Upper lobe of left lung (tissue), 6 donors: ENCODE data around the gene CXCR3. TPM values are rescaled to one million over a fixed set of nuclear protein-coding genes. Genes with fewer than 3 reads are reported as not detected.
A peak's percentile ranks its signal among the peaks of the same experiment; 100 is the strongest.
"Not testable (repeated sequence)": the region's sequence is repeated elsewhere in the genome, so short reads cannot be mapped to it uniquely, and the experiment has no call there.

Experiments
- ATAC-seq, 2 donors: fragments of 200-7000 bp; cut with Tn5 transposase; one replicate each; pipeline ENCODE4 v1.9.1; 2022; ENCODE audit warnings: mild to moderate bottlenecking in 2 of 2, moderate library complexity in 2 of 2; ENCODE audit not compliant: low FRiP score in 2 of 2
- DNase-seq, 2 donors: peaks; one replicate each; pipeline ENCODE4 v3.0.0-alpha.2; 2019 to 2020
- H3K27ac ChIP-seq, 4 donors: fragments of 200-600 bp; sonication (generic); one replicate each; pipeline ENCODE4 v1.5.1; 2016 to 2019
- H3K27me3 ChIP-seq, 4 donors: fragments of 200-600 bp; sonication (generic); one replicate each; pipeline ENCODE4 v1.5.1; 2017 to 2019
- H3K36me3 ChIP-seq, 4 donors: fragments of 200-600 bp; sonication (generic); one replicate each; pipeline ENCODE4 v1.5.1; 2016 to 2019
- H3K4me1 ChIP-seq, 4 donors: fragments of 200-600 bp; sonication (generic); one replicate each; pipeline ENCODE4 v1.5.1; 2018 to 2019
- H3K4me3 ChIP-seq, 4 donors: fragments of 200-600 bp; sonication (generic); one replicate each; pipeline ENCODE4 v1.5.1; 2017 to 2019; ENCODE audit warnings: mild to moderate bottlenecking in 2 of 4, moderate library complexity in 1 of 4
- H3K9me3 ChIP-seq, 4 donors: fragments of 200-600 bp; sonication (generic); one replicate each; pipeline ENCODE4 v1.5.1; 2018 to 2019
- CTCF ChIP-seq, 6 experiments: fragments of 450-650 bp in 4 of 6; fragments of 200-600 bp in 2 of 6; sonication (generic) in 2 of 6; IDR thresholded peaks; one replicate each; pipeline ENCODE4 v1.5.1; 2016 to 2019; ENCODE audit warnings: antibody characterized with exemption in 6 of 6
- EP300 ChIP-seq, 4 donors: sonication (generic); formaldehyde crosslinking; IDR thresholded peaks; one replicate each; pipeline ENCODE4 v1.5.1; 2017; ENCODE audit warnings: antibody characterized with exemption in 4 of 4, control low read depth in 2 of 4
- POLR2A ChIP-seq, 4 donors: fragments of 450-650 bp; IDR thresholded peaks; one replicate each; pipeline ENCODE4 v1.5.1; 2016 to 2017; ENCODE audit warnings: antibody characterized with exemption in 4 of 4, mild to moderate bottlenecking in 2 of 4
- POLR2AphosphoS5 ChIP-seq, 2 donors: sonication (generic); formaldehyde crosslinking; IDR thresholded peaks; one replicate each; pipeline ENCODE4 v1.5.1; 2017; ENCODE audit warnings: antibody characterized with exemption in 2 of 2
- WGBS, 2 donors: methylation state at CpG; one replicate each; pipeline ENCODE4 v1.1.5; 2017 to 2018; 5-methylcytosine and 5-hydroxymethylcytosine counted together
- total RNA-seq, 6 donors: library from RNA; depleted of rRNA in 4 of 6; stranded (reverse); fragments of >200 nt in 4 of 6; gene quantifications; one replicate each; pipeline versions ENCODE4 v1.1.0 to v1.2.1, GENCODE V29; 2016 to 2021
- donor health status: DM: no; HTN: no; CAD: no; lungs with moderate emphysema.
- donor health status: DM: no; HTN: yes; CAD: no; lungs with severe emphysema.

CXCR3 gene
- total RNA-seq, 6 donors from 2014 or later, result 0.76 to 5.2 (median 0.97) TPM; not detected in 1

GRCh38 chrX:71604796-71605568 is 13.3 kb downstream of the CXCR3 start:
- WGBS, 2 donors, result 90% methylated on average over 6 to 8 of the region's 8 CpGs
- no peaks in the 10 kb centered on the region for H3K27me3 ChIP-seq

GRCh38 chrX:71604141-71604540 is 14.2 kb downstream of the CXCR3 start:
- no peak overlapping the region for H3K27ac ChIP-seq
- ATAC-seq (no peak), DNase-seq (no peak)
- no peaks in the 10 kb centered on the region for H3K4me1 ChIP-seq
- TF ChIP-seq CTCF (IDR thresholded peaks at IDR 0.05) (no peak), EP300 (IDR thresholded peaks at IDR 0.05) (no peak), POLR2A (IDR thresholded peaks at IDR 0.05) (no peak), POLR2AphosphoS5 (IDR thresholded peaks at IDR 0.05) (no peak)
- H3K4me3 ChIP-seq, result no peak overlapping the region
- no peaks in the 10 kb centered on the region for H3K27me3 ChIP-seq
- H3K36me3 ChIP-seq, result peaks cover 0 to 49% (median 14%) of the 10 kb centered on the region in 4 donors
- peaks cover 0 to 10% (median 0%) of the 10 kb centered on the region in 4 donors for H3K9me3 ChIP-seq
- WGBS, 2 donors, result 92 to 95% methylated on average over 10 of the region's 10 CpGs

More at GRCh38 chrX:71604796-71605568, 13.3 kb downstream of the CXCR3 start:
- peaks cover 0 to 49% (median 18%) of the 10 kb centered on the region in 4 donors for H3K36me3 ChIP-seq
- DNase-seq (no peak), ATAC-seq (peak in 1 of 2 donors; percentile 46)
- H3K4me3 ChIP-seq, result no peak overlapping the region
- peaks cover 0 to 10% (median 0%) of the 10 kb centered on the region in 4 donors for H3K9me3 ChIP-seq
- TF ChIP-seq POLR2A (IDR thresholded peaks at IDR 0.05), result no peak
- TF ChIP-seq EP300 (IDR thresholded peaks at IDR 0.05), result no peak
- no peak for TF ChIP-seq POLR2AphosphoS5 (IDR thresholded peaks at IDR 0.05)
- no peak for TF ChIP-seq CTCF (IDR thresholded peaks at IDR 0.05)
- H3K4me1 ChIP-seq, result no peaks in the 10 kb centered on the region
- H3K27ac ChIP-seq, result no peak overlapping the region

GRCh38 chrX:71603618-71604017 is 14.7 kb downstream of the CXCR3 start:
- Histone ChIP-seq H3K4me3 (no peak overlapping the region), H3K27ac (no peak overlapping the region), H3K9me3 (peaks cover 0 to 10% (median 0%) of the 10 kb centered on the region in 4 donors), H3K4me1 (no peaks in the 10 kb centered on the region), H3K36me3 (peaks cover 0 to 45% (median 12%) of the 10 kb centered on the region in 4 donors), H3K27me3 (no peaks in the 10 kb centered on the region)
- ATAC-seq (no peak), DNase-seq (no peak)
- TF ChIP-seq POLR2AphosphoS5 (IDR thresholded peaks at IDR 0.05) (no peak), POLR2A (IDR thresholded peaks at IDR 0.05) (no peak), CTCF (IDR thresholded peaks at IDR 0.05) (no peak), EP300 (IDR thresholded peaks at IDR 0.05) (no peak)
- 88 to 95% methylated on average over 33 of the region's 33 CpGs for WGBS, 2 donors

DNA sequence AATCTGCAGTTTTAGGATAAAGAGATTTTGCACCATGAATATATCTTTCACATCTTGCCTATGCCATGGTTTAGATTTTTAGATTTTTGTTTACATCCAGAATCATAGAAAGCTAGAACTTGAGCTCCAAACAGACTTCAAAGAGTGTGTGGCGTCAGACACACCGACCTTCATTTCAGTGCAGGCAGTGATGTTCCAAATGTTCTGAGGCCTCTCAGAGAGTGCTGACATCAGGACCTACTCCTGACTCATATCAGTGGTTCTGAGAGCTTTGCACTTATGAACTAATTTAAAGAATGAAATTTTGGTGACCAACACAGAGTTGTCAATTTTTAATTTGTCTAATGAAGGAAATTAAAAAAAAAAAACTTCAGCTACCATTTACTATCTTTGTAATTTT is 18.3 kb downstream of the CXCR3 start:
- DNase-seq, result no peak
- Histone ChIP-seq H3K27ac (no peak overlapping the region), H3K9me3 (peaks cover 0 to 10% (median 0%) of the 10 kb centered on the region in 4 donors), H3K4me3 (no peak overlapping the region), H3K4me1 (no peaks in the 10 kb centered on the region), H3K36me3 (peaks cover 0 to 45% (median 8%) of the 10 kb centered on the region in 4 donors), H3K27me3 (no peaks in the 10 kb centered on the region)
- TF ChIP-seq EP300 (IDR thresholded peaks at IDR 0.05), result no peak
- ATAC-seq, result no peak
- WGBS, 2 donors, result 70 to 78% methylated on average over 2 of the region's 2 CpGs

- not testable (repeated sequence) for ATAC-seq, DNase-seq, H3K4me1 ChIP-seq, H3K27me3 ChIP-seq, H3K27ac ChIP-seq, H3K4me3 ChIP-seq, H3K9me3 ChIP-seq
- H3K36me3 ChIP-seq, result peaks cover 0 to 11% (median 3%) of the 10 kb centered on the region in 4 donors
- 94% methylated on average over 7 of the region's 8 CpGs; no CpG with 5 or more reads in 1 of the 2 donors for WGBS, 2 donors
Observed at GRCh38 chrX:71593210-71593609, 25.1 kb downstream of the CXCR3 start.

DNA sequence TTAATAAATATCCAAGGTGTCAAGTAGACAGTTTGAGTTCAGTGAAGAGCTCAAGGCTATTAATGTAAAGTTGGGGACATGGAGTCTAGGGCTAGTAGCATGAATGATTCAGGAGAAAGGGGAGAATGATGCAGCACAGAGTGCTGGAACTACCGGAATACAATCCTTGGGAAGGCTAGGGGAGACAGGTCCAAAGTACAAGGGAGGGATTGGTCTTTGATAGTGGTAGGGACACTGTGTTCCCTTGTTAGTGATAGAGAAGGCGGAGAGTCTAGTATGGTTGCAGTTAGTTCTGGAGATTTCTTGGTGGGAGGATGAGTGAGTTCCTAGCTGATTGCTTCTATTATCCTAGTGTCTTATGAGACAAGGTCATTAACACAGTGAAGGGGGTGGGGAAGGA is 31.4 kb downstream of the CXCR3 start:
- Histone ChIP-seq H3K9me3 (no peaks in the 10 kb centered on the region), H3K4me1 (no peaks in the 10 kb centered on the region), H3K27ac (no peak overlapping the region), H3K36me3 (no peaks in the 10 kb centered on the region), H3K27me3 (no peaks in the 10 kb centered on the region), H3K4me3 (no peak overlapping the region)
- 88 to 91% methylated on average over 2 of the region's 2 CpGs for whole genome bisulfite sequencing, 2 donors
- DNase-seq, result no peak
- no peak for ATAC-seq
- TF ChIP-seq POLR2AphosphoS5 (IDR thresholded peaks at IDR 0.05) (no peak), EP300 (IDR thresholded peaks at IDR 0.05) (no peak), CTCF (IDR thresholded peaks at IDR 0.05) (no peak), POLR2A (IDR thresholded peaks at IDR 0.05) (no peak)
